Measurements from ENCODE around the gene GNPDA1.

- TF ChIP-seq CTCF (IDR thresholded peaks at IDR 0.05) (no peak), POLR2A (IDR thresholded peaks at IDR 0.05) (no peak)
Measured at GRCh38 chr5:142056816-142057696, 44.2 kb upstream of the GNPDA1 start.
